BLaER1 (cell line): ENCODE measurements around the gene NPFFR1.
"Not testable (repeated sequence)": the region's sequence is repeated elsewhere in the genome, so short reads cannot be mapped to it uniquely, and the experiment has no call there.

Experiments
- H3K27ac ChIP-seq: shearing (Covaris generic); formaldehyde crosslinking; 2 replicates; pipeline ENCODE4 v1.8.1; 2022
- H3K27me3 ChIP-seq: shearing (Covaris generic); formaldehyde crosslinking; 2 replicates; pipeline ENCODE4 v1.8.1; 2022
- H3K36me3 ChIP-seq: shearing (Covaris generic); formaldehyde crosslinking; 2 replicates; pipeline ENCODE4 v1.8.1; 2022
- H3K4me1 ChIP-seq: shearing (Covaris generic); formaldehyde crosslinking; 2 replicates; pipeline ENCODE4 v1.8.1; 2022
- H3K4me2 ChIP-seq: shearing (Covaris generic); formaldehyde crosslinking; 2 replicates; pipeline ENCODE4 v1.8.1; 2022
- H3K4me3 ChIP-seq: shearing (Covaris generic); formaldehyde crosslinking; 2 replicates; pipeline ENCODE4 v1.8.1; 2022
- H3K9ac ChIP-seq: shearing (Covaris generic); formaldehyde crosslinking; 2 replicates; pipeline ENCODE4 v1.8.1; 2022
- H3K9me3 ChIP-seq: shearing (Covaris generic); formaldehyde crosslinking; 2 replicates; pipeline ENCODE4 v1.8.1; 2022
- H4K20me1 ChIP-seq: shearing (Covaris generic); formaldehyde crosslinking; 2 replicates; pipeline ENCODE4 v1.8.1; 2022
- Cebpa-rat ChIP-seq: shearing (Covaris generic); IDR thresholded peaks from 2 replicates; pipeline ENCODE4 v1.8.1; 2022

The NPFFR1 gene

DNA sequence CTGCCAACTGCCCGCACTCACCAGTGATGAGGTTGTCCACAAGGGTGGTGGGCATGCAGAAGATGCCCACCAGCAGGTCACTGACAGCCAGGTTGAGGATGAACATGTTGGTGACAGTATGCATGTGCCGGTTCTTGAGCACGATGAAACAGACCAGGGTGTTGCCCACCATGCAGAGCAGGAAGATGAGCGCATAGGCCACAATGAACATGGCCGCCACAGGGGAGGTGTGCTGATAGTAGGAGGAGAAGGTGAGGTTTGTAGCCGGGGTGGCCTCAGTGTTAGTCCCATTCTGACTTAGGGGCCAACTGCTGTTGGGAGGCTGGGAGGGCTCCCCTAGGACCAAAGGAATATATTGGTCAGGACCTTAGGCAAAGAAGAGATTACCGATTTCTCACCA lies 17.7 kb downstream of the NPFFR1 start:
- H3K9me3 ChIP-seq: peaks cover 8% of the 10 kb centered on the region
- no peaks in the 10 kb centered on the region for H3K27me3 ChIP-seq
- no peak overlapping the region for H3K4me2 ChIP-seq
- H3K27ac ChIP-seq: no peak overlapping the region
- no peak overlapping the region for H3K4me3 ChIP-seq
- no peaks in the 10 kb centered on the region for H4K20me1 ChIP-seq
- no peak for TF ChIP-seq Cebpa-rat
- H3K36me3 ChIP-seq: no peaks in the 10 kb centered on the region
- H3K4me1 ChIP-seq: peaks cover 8% of the 10 kb centered on the region; the same call in 1 of the 2 replicates
- no peak overlapping the region for H3K9ac ChIP-seq

DNA sequence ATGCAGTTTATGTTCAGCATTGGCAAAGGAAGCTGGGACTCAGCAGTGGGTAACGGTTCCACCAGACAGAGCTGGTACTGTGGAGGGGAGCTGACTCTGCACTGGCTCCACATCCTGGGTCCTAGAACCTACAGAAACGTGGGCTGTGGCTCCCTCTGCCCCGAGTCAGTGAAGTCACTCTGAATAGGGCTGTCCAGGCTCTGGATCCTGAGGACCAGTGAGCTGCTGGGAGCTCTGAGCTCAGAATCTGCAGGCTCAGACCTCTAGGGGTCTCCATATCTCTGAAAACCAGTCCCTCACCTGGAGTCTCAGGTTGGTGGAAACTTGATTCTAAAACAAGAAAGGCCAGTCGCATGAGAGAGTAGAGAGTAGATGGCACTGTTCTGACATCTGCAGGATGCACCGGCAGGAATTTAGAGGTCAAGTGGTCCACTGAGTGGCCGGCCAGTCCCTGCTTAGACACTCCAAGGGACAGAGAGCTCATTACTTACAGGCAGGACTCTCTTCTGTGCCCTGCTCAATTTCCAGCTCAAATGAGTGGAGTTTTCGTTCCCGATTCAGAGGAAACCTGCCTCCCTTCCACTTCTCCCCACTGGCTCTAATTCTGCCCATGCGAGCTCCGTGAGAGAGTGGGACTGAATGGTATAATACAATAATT lies 18.6 kb downstream of the NPFFR1 start:
- no peak for TF ChIP-seq Cebpa-rat
- no peaks in the 10 kb centered on the region for H3K27me3 ChIP-seq

GRCh38 chr10:70260734-70261133 lies 23.1 kb downstream of the NPFFR1 start:
- H3K4me1 ChIP-seq: no peaks in the 10 kb centered on the region
- no peak for TF ChIP-seq Cebpa-rat
- no peaks in the 10 kb centered on the region for H4K20me1 ChIP-seq

More for the DNA sequence above, 18.6 kb downstream of the NPFFR1 start:
- H3K4me3 ChIP-seq: no peak overlapping the region
- H3K4me1 ChIP-seq: peaks cover 8% of the 10 kb centered on the region; the same call in 1 of the 2 replicates
- no peak overlapping the region for H3K4me2 ChIP-seq
- H4K20me1 ChIP-seq: no peaks in the 10 kb centered on the region
- no peak overlapping the region for H3K9ac ChIP-seq
- no peak overlapping the region for H3K27ac ChIP-seq
- no peaks in the 10 kb centered on the region for H3K36me3 ChIP-seq
- peaks cover 17% of the 10 kb centered on the region for H3K9me3 ChIP-seq

DNA sequence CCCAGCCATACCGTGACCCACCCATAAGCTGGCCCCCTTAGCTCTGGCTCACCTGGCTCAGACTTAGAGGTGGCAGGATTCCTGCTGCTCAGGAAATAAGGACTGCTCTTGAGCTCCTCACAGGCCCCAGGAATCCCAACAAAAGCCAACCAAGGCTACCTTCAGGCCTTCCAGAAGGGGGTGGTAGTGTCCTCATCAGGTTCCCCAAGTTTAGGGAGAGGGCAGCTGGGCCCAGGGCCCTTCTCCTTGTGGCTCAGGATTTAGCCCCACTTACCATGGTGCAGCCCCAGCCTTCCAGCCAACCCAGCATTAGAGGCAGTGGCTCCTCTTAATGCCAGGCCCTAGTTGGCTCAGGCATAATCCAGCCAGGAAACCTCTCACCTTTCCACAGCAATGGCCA lies 23.5 kb downstream of the NPFFR1 start:
- Histone ChIP-seq H3K9me3 (peaks cover 30% of the 10 kb centered on the region), H3K27ac (no peak overlapping the region), H3K36me3 (no peaks in the 10 kb centered on the region), H3K4me2 (no peak overlapping the region), H3K4me3 (no peak overlapping the region), H3K27me3 (no peaks in the 10 kb centered on the region), H3K4me1 (no peaks in the 10 kb centered on the region), H4K20me1 (no peaks in the 10 kb centered on the region), H3K9ac (no peak overlapping the region)
- TF ChIP-seq Cebpa-rat: no peak

More at GRCh38 chr10:70260734-70261133, 23.1 kb downstream of the NPFFR1 start:
- H3K36me3 ChIP-seq: no peaks in the 10 kb centered on the region
- no peak overlapping the region for H3K4me3 ChIP-seq
- H3K4me2 ChIP-seq: no peak overlapping the region
- H3K9ac ChIP-seq: no peak overlapping the region
- no peaks in the 10 kb centered on the region for H3K27me3 ChIP-seq
- H3K27ac ChIP-seq: no peak overlapping the region
- H3K9me3 ChIP-seq: peaks cover 26% of the 10 kb centered on the region

GRCh38 chr10:70258216-70258615 lies 25.6 kb downstream of the NPFFR1 start:
- H3K4me3 ChIP-seq: no peak overlapping the region
- H3K27me3 ChIP-seq: no peaks in the 10 kb centered on the region

DNA sequence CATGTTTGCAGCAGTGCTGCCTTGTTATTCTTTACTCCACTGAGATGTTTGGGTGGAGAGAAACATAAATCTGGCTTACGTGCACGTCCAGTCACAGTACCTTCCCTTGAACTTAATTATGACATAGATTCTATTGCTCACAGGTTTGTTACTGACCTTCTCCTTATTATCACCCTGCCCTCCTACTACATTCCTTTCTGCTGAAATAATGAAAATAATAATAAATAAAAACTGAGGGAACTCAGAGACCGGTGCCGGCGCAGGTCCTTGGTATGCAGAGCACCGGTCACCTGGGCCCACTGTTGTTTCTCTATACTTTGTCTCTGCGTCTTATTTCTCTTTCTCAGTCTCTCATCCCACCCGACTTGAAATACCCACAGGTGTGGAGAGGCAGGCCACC lies 26.0 kb downstream of the NPFFR1 start:
- not testable (repeated sequence) for H3K4me1 ChIP-seq, H3K9ac ChIP-seq, H4K20me1 ChIP-seq, H3K27ac ChIP-seq, H3K27me3 ChIP-seq, H3K36me3 ChIP-seq, H3K4me3 ChIP-seq, H3K4me2 ChIP-seq
- H3K9me3 ChIP-seq: peaks cover 37% of the 10 kb centered on the region

More at GRCh38 chr10:70258216-70258615, 25.6 kb downstream of the NPFFR1 start:
- Histone ChIP-seq H3K4me1 (no peaks in the 10 kb centered on the region), H4K20me1 (no peaks in the 10 kb centered on the region), H3K4me2 (no peak overlapping the region), H3K36me3 (no peaks in the 10 kb centered on the region), H3K9me3 (peaks cover 37% of the 10 kb centered on the region), H3K27ac (no peak overlapping the region), H3K9ac (no peak overlapping the region)
- TF ChIP-seq Cebpa-rat: no peak

DNA sequence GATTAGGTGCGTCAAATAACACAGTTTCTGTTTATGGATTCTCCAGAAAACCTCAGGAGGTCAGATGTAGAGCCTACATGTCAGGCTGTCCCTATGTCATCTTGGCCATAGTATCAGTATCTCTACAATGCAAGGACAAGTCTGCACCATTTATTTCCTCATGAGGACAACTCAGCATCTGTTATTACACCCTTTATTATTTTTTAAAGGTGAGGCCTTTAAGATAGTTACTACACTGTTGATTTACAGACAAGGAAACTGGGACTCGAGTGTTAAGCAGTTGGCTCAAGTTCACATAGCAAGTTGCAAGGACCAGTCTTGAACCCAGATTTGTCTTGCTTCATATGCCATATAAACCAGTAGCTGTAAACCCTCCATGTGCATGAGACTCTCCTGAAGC lies 27.3 kb downstream of the NPFFR1 start:
- Histone ChIP-seq H3K4me1 (no peaks in the 10 kb centered on the region), H3K27ac (no peak overlapping the region), H3K4me2 (no peak overlapping the region), H3K36me3 (no peaks in the 10 kb centered on the region), H3K4me3 (no peak overlapping the region), H3K27me3 (no peaks in the 10 kb centered on the region), H3K9ac (no peak overlapping the region), H4K20me1 (no peaks in the 10 kb centered on the region), H3K9me3 (peaks cover 33% of the 10 kb centered on the region)
- no peak for TF ChIP-seq Cebpa-rat

DNA sequence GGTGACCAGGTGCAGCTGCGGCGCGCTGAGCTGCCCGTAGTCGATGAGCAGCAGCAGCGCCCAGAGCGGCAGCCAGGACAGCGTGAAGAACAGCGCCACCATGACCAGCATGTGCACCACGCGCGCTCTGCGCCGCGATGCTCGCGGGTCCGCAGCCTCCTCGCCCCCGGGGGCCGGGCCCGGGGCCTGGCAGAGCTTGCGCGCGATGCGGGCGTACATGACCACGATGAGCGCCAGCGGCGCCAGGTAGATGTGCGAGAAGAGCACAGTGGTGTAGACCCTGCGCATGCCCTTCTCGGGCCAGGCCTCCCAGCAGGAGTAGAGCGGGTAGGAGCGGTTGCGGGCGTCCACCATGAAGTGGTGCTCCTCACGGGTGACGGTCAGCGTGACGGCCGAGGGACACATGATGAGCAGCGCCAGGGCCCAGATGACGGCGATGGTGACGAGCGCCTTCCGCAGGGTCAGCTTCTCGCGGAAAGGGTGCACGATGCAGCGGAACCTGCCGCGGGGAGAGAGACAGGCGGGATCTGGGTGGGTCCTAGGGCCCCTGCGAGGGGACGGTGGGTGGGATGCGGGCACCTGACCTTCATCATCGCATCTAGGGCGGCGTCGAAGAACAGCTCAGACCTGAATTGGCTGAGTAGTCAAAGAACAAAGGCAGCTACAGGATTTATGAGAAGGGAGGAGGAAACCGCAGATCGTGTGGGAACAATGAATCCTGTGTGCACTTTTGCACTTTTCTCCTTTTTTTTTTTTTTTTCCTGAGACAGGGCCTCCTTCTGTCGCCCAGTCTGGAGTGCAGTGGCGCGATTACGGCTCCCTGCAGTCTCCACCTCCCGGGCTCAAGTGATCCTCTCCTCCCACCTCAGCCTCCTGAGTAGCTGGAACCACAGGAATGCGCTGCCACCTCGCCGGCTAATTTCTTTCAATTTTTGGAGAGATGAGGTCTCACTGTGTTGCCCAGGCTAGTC lies 28.2 kb downstream of the NPFFR1 start:
- H3K9ac ChIP-seq: no peak overlapping the region

GRCh38 chr10:70254778-70255328 lies 29.0 kb downstream of the NPFFR1 start:
- Histone ChIP-seq H3K4me3 (no peak overlapping the region), H3K9me3 (peaks cover 17% of the 10 kb centered on the region), H4K20me1 (no peaks in the 10 kb centered on the region), H3K9ac (no peak overlapping the region), H3K4me2 (no peak overlapping the region), H3K27me3 (no peaks in the 10 kb centered on the region), H3K4me1 (no peaks in the 10 kb centered on the region), H3K36me3 (no peaks in the 10 kb centered on the region), H3K27ac (no peak overlapping the region)
- no peak for TF ChIP-seq Cebpa-rat

More for the DNA sequence above, 28.2 kb downstream of the NPFFR1 start:
- no peak for TF ChIP-seq Cebpa-rat
- no peaks in the 10 kb centered on the region for H4K20me1 ChIP-seq
- H3K9me3 ChIP-seq: peaks cover 25% of the 10 kb centered on the region
- H3K27me3 ChIP-seq: no peaks in the 10 kb centered on the region
- no peak overlapping the region for H3K27ac ChIP-seq
- no peaks in the 10 kb centered on the region for H3K36me3 ChIP-seq
- no peak overlapping the region for H3K4me2 ChIP-seq
- no peaks in the 10 kb centered on the region for H3K4me1 ChIP-seq
- no peak overlapping the region for H3K4me3 ChIP-seq
